WTC11 (cell line): ENCODE measurements around the gene RHOV.

Source experiments
- ATF3 ChIP-seq: sonication (generic); formaldehyde crosslinking; conservative IDR thresholded peaks from 2 replicates; pipeline ENCODE4 v1.8.1; 2022; ENCODE audit warnings: mild to moderate bottlenecking, missing genetic modification reagents
- CDX4 ChIP-seq: fragments of 250-450 bp; sonication (Bioruptor Pico); IDR thresholded peaks from 2 replicates; pipeline ENCODE4 v1.9.0; 2021; ENCODE audit warnings: moderate library complexity, mild to moderate bottlenecking, inconsistent platforms, borderline replicate concordance
- CTCF ChIP-seq: fragments of 200-600 bp; IDR thresholded peaks from 2 replicates; pipeline ENCODE4 v1.8.0; 2022; ENCODE audit warnings: antibody characterized with exemption
- E2F5 ChIP-seq: sonication (generic); formaldehyde crosslinking; IDR thresholded peaks from 2 replicates; pipeline ENCODE4 v1.8.1; 2022; ENCODE audit warnings: mild to moderate bottlenecking, moderate library complexity, missing genetic modification reagents
- JUN ChIP-seq: sonication (generic); formaldehyde crosslinking; IDR thresholded peaks from 2 replicates; pipeline ENCODE4 v1.8.0; 2023; ENCODE audit warnings: mild to moderate bottlenecking, missing genetic modification reagents
- KAT7 ChIP-seq: sonication (generic); formaldehyde crosslinking; IDR thresholded peaks from 2 replicates; pipeline ENCODE4 v1.8.1; 2023; ENCODE audit warnings: missing genetic modification reagents, mild to moderate bottlenecking, borderline replicate concordance
- MAX ChIP-seq: sonication (generic); formaldehyde crosslinking; IDR thresholded peaks from 2 replicates; pipeline ENCODE4 v1.8.0; 2022; ENCODE audit warnings: mild to moderate bottlenecking, missing genetic modification reagents
- NFE2L1 ChIP-seq: sonication (generic); formaldehyde crosslinking; IDR thresholded peaks from 2 replicates; pipeline ENCODE4 v1.8.1; 2023; ENCODE audit warnings: missing genetic modification reagents
- NR2C2 ChIP-seq: sonication (generic); formaldehyde crosslinking; IDR thresholded peaks from 2 replicates; pipeline ENCODE4 v1.8.0; 2022; ENCODE audit warnings: mild to moderate bottlenecking, missing genetic modification reagents
- PRRX2 ChIP-seq: fragments of 250-450 bp; sonication (Bioruptor Pico); IDR thresholded peaks from 2 replicates; pipeline ENCODE4 v1.8.0; 2021; ENCODE audit warnings: mild to moderate bottlenecking
- SP1 ChIP-seq: sonication (generic); formaldehyde crosslinking; conservative IDR thresholded peaks from 2 replicates; pipeline ENCODE4 v1.8.1; 2022; ENCODE audit warnings: missing genetic modification reagents
- ZMAT4 ChIP-seq: fragments of 250-450 bp; sonication (Bioruptor Pico); IDR thresholded peaks from 2 replicates; pipeline ENCODE4 v1.9.0; 2021; ENCODE audit warnings: mild to moderate bottlenecking

- TF ChIP-seq CTCF (no peak), CDX4 (CRISPR knock-in tag) (no peak), ZMAT4 (no peak), JUN (CRISPR knock-in tag) (no peak), KAT7 (CRISPR knock-in tag) (no peak), MAX (CRISPR knock-in tag) (no peak), SP1 (CRISPR knock-in tag) (no peak), NFE2L1 (CRISPR knock-in tag) (no peak), PRRX2 (no peak), NR2C2 (CRISPR knock-in tag) (no peak), E2F5 (CRISPR knock-in tag) (no peak), ATF3 (CRISPR knock-in tag) (no peak)
Measured at GRCh38 chr15:40829115-40829514, 44.9 kb downstream of the RHOV start.
